T-cell (primary cell): ENCODE data around the gene TENT4A. TPM values are rescaled to one million over a fixed set of nuclear protein-coding genes. Genes with fewer than 3 reads are reported as not detected.
"Not testable (repeated sequence)": the region's sequence is repeated elsewhere in the genome, so short reads cannot be mapped to it uniquely, and the experiment has no call there.

ENCODE experiments used
- ATAC-seq, 4 experiments: fragments of 200-7000 bp in 3 of 4; fragments of 150-1000 bp in 1 of 4; cut with Tn5 transposase; replicated peaks in 1 of 4; 1 replicate in 3 of 4; 2 replicates in 1 of 4; pipeline ENCODE4 v1.10.0; 2021; ENCODE audit warnings: moderate library complexity in 3 of 4, mild to moderate bottlenecking in 2 of 4, moderate number of reproducible peaks in 1 of 4
- CTCF ChIA-PET, 2 donors: fragments of 300-600 bp; sonication (Branson Sonifier 250); formaldehyde crosslinking; loops; one replicate each; lab custom pipeline; 2022; ENCODE audit warnings: antibody characterized with exemption in 2 of 2; lab: Charles Lee
- POLR2A ChIA-PET, 2 donors: fragments of 300-600 bp; sonication (Branson Sonifier 250); formaldehyde crosslinking; loops; one replicate each; lab custom pipeline; 2022; ENCODE audit warnings: antibody characterized with exemption in 2 of 2; lab: Charles Lee
- DNase-seq, 35 experiments: peaks; one replicate each; pipeline versions ENCODE4 v3.0.0 to v3.0.0-alpha.2; 2013 to 2023
- H3K27ac ChIP-seq: one replicate; pipeline ENCODE4 v1.5.1; 2013; ENCODE audit warnings: low read length
- H3K27me3 ChIP-seq, 2 experiments: replicated peaks in 1 of 2; 1 replicate in 1 of 2; 2 replicates in 1 of 2; pipeline versions ENCODE4 v1.6.1 to v1.7.0; 2013; ENCODE audit warnings: low read length in 1 of 2, mixed read lengths in 1 of 2; ENCODE audit not compliant: control insufficient read depth in 2 of 2, insufficient read depth in 2 of 2; ENCODE audit errors: extremely low read depth in 1 of 2
- H3K36me3 ChIP-seq, 2 donors: 1 replicate in 1 of 2; 2 replicates in 1 of 2; pipeline versions ENCODE4 v1.6.1 to v1.7.0; 2013; ENCODE audit warnings: low read length in 1 of 2; ENCODE audit not compliant: control insufficient read depth in 2 of 2, insufficient read depth in 1 of 2; ENCODE audit errors: extremely low read depth in 1 of 2
- H3K4me1 ChIP-seq, 2 experiments: 1 replicate in 1 of 2; 2 replicates in 1 of 2; pipeline versions ENCODE4 v1.6.1 to v1.7.0; 2013; ENCODE audit warnings: low read length in 2 of 2, mixed read lengths in 1 of 2; ENCODE audit not compliant: insufficient read depth in 2 of 2, control insufficient read depth in 1 of 2; ENCODE audit errors: extremely low read depth in 1 of 2
- H3K4me3 ChIP-seq, 2 donors: 1 replicate in 1 of 2; 2 replicates in 1 of 2; pipeline versions ENCODE4 v1.5.1 to v1.7.0; 2013; ENCODE audit warnings: mild to moderate bottlenecking in 2 of 2, low read length in 1 of 2, moderate library complexity in 1 of 2; ENCODE audit not compliant: control insufficient read depth in 1 of 2; ENCODE audit errors: extremely low read depth in 1 of 2
- H3K9me3 ChIP-seq: 2 replicates; pipeline ENCODE4 v1.7.0; 2013
- H3K27ac Mint-ChIP-seq, 2 donors: one replicate each; pipeline ENCODE4 v1.8.0; 2020 to 2021; ENCODE audit warnings: mild to moderate bottlenecking in 2 of 2, mixed read lengths in 2 of 2
- H3K27me3 Mint-ChIP-seq, 2 donors: one replicate each; pipeline ENCODE4 v1.8.0; 2021 to 2022; ENCODE audit warnings: mixed read lengths in 2 of 2
- H3K36me3 Mint-ChIP-seq: one replicate; pipeline ENCODE4 v1.8.0; 2021; ENCODE audit warnings: mixed read lengths
- H3K4me1 Mint-ChIP-seq, 3 donors: one replicate each; pipeline ENCODE4 v1.8.0; 2020 to 2022; ENCODE audit warnings: mixed read lengths in 3 of 3, mild to moderate bottlenecking in 1 of 3
- H3K4me3 Mint-ChIP-seq, 3 donors: one replicate each; pipeline ENCODE4 v1.8.0; 2020 to 2022; ENCODE audit warnings: mild to moderate bottlenecking in 3 of 3, mixed read lengths in 3 of 3, moderate library complexity in 3 of 3
- H3K9me3 Mint-ChIP-seq, 3 donors: one replicate each; pipeline ENCODE4 v1.8.0; 2020 to 2022; ENCODE audit warnings: mixed read lengths in 3 of 3
- WGBS: methylation state at CpG from one replicate; pipeline ENCODE4 v1.1.5; 2013; ENCODE audit warnings: missing lambda C conversion rate; ENCODE audit not compliant: insufficient coverage; 5-methylcytosine and 5-hydroxymethylcytosine counted together
- total RNA-seq, 35 experiments: library from RNA in 6 of 35; stranded (reverse) in 6 of 35; fragments of 120-200 nt in 1 of 35; gene quantifications; one replicate each; pipeline versions ENCODE4 v1.2.1 to v1.2.4 and lab custom pipeline; 2013 to 2026

The TENT4A gene
- total RNA-seq = 10 to 100 TPM; 42.7 to 62.9 (median 45.6) TPM
- total RNA-seq (2013) = 28.9 TPM
- total RNA-seq (lab: John Stamatoyannopoulos, UW) = 40.3 to 112 (median 62.5) reads per million in 29 experiments

- under 1% methylated on average over 134 of the region's 174 CpGs for WGBS
Observed at GRCh38 chr5:6713274-6714225, at the start of gene TENT4A. TSS of gene TENT4A (plus strand) at chr5:6713432. CDS start at chr5:6713984, 552 bp downstream.

GRCh38 chr5:6666762-6667161 is 46.5 kb upstream of the TENT4A start:
- Histone ChIP-seq H3K9me3 (no peaks in the 10 kb centered on the region), H3K4me1 (no peaks in the 10 kb centered on the region), H3K36me3 (no peaks in the 10 kb centered on the region), H3K4me3 (no peak overlapping the region), H3K27me3 (no peaks in the 10 kb centered on the region), H3K27ac (no peak overlapping the region)
- H3K4me1 Mint-ChIP-seq = no peaks in the 10 kb centered on the region
- H3K9me3 Mint-ChIP-seq = peaks cover 0 to 4% (median 0%) of the 10 kb centered on the region in 3 donors
- no peaks in the 10 kb centered on the region for H3K27me3 Mint-ChIP-seq
- no peak overlapping the region for H3K4me3 Mint-ChIP-seq
- POLR2A ChIA-PET = no interaction called here
- peaks cover 56% of the 10 kb centered on the region for H3K36me3 Mint-ChIP-seq
- ATAC-seq = no peak
- no peak for DNase-seq
- H3K27ac Mint-ChIP-seq = no peak overlapping the region
- WGBS = 89% methylated on average over 15 of the region's 15 CpGs
- CTCF ChIA-PET = no interaction called here

More at GRCh38 chr5:6713274-6714225, at the start of gene TENT4A:
- H3K27me3 ChIP-seq = peaks cover 0 to 2% of the 10 kb centered on the region in 2 experiments
- peak within 1 kb of the TSS; percentile 84 to 86 (median 86) for H3K4me3 Mint-ChIP-seq
- POLR2A ChIA-PET = interaction anchor here in 1 of 2 donors (1.0 kb wide), 1 partner anchor 1291 kb away, joined by 3 read pairs; the partner anchor contains the start of gene ICE1
- DNase-seq (peak in 13 of 35 experiments; percentile 13 to 99 (median 95)), ATAC-seq (peak in 3 of 4 experiments; percentile 5 to 67 (median 6))
- peak within 1 kb of the TSS; percentile 82 to 86 for H3K27ac Mint-ChIP-seq
- CTCF ChIA-PET = interaction anchor here in 1 of 2 donors (0.6 to 1.0 kb wide), 2 partner anchors 26 to 81 kb away, joined by 3 read pairs; partner anchors contain the start of genes NSUN2 and SRD5A1
- peaks cover 18 to 41% of the 10 kb centered on the region in 2 experiments for H3K4me1 ChIP-seq
- H3K4me1 Mint-ChIP-seq = peaks cover 36 to 44% (median 39%) of the 10 kb centered on the region in 3 donors
- H3K27ac ChIP-seq = peak within 1 kb of the TSS; percentile 50
- no peaks in the 10 kb centered on the region for H3K9me3 Mint-ChIP-seq
- peaks cover 5% of the 10 kb centered on the region for H3K36me3 Mint-ChIP-seq
- no peaks in the 10 kb centered on the region for H3K9me3 ChIP-seq
- peak within 1 kb of the TSS; percentile 60 to 82 for H3K4me3 ChIP-seq
- H3K27me3 Mint-ChIP-seq = no peaks in the 10 kb centered on the region
- no peaks in the 10 kb centered on the region for H3K36me3 ChIP-seq

GRCh38 chr5:6667648-6668047 is 45.6 kb upstream of the TENT4A start:
- CTCF ChIA-PET = no interaction called here
- H3K4me1 Mint-ChIP-seq = no peaks in the 10 kb centered on the region

DNA sequence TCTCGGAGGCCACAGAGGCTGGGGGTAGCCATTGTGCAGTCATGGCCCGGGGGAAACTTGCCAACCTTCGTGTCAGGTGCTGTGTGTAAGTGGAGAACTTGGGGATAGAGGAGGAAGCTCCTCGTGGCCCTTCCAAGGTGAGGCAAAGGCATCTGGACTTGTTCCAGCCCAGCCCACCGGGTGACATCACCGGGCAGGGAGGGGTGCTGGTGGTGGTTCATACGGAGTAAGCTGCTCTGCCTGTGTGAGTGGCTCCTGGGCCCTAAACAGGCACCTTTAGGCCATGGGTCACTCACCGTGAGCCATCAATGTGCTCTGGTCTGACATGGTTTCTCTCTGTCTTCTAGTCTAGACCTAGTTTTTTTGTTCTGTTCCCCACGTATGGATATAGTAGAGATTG is 44.5 kb upstream of the TENT4A start:
- WGBS = 90% methylated on average over 5 of the region's 9 CpGs
- H3K9me3 ChIP-seq, H3K27me3 Mint-ChIP-seq, H3K36me3 ChIP-seq, ATAC-seq, DNase-seq, H3K4me1 ChIP-seq, H3K4me3 Mint-ChIP-seq, H3K27ac ChIP-seq, H3K9me3 Mint-ChIP-seq, H3K27ac Mint-ChIP-seq, H3K27me3 ChIP-seq, H3K4me1 Mint-ChIP-seq, POLR2A ChIA-PET, H3K4me3 ChIP-seq: not testable (repeated sequence)
- CTCF ChIA-PET = interaction anchor here in 1 of 2 donors (0.6 kb wide), 1 partner anchor 41 kb away, joined by 3 read pairs; no protein-coding TSS in a partner anchor
- H3K36me3 Mint-ChIP-seq = peaks cover 55% of the 10 kb centered on the region

More at GRCh38 chr5:6667648-6668047, 45.6 kb upstream of the TENT4A start:
- POLR2A ChIA-PET = no interaction called here
- 100% methylated on average over 3 of the region's 5 CpGs for WGBS
- ATAC-seq (no peak), DNase-seq (no peak)
- peaks cover 51% of the 10 kb centered on the region for H3K36me3 Mint-ChIP-seq
- no peaks in the 10 kb centered on the region for H3K27me3 ChIP-seq
- H3K4me1 ChIP-seq = no peaks in the 10 kb centered on the region
- H3K9me3 Mint-ChIP-seq = peaks cover 0 to 4% (median 0%) of the 10 kb centered on the region in 3 donors
- no peak overlapping the region for H3K4me3 Mint-ChIP-seq
- H3K36me3 ChIP-seq = no peaks in the 10 kb centered on the region
- no peaks in the 10 kb centered on the region for H3K9me3 ChIP-seq
- H3K4me3 ChIP-seq = no peak overlapping the region
- no peaks in the 10 kb centered on the region for H3K27me3 Mint-ChIP-seq
- H3K27ac ChIP-seq = no peak overlapping the region
- no peak overlapping the region for H3K27ac Mint-ChIP-seq

GRCh38 chr5:6673031-6673430 is 40.2 kb upstream of the TENT4A start:
- no peak overlapping the region for H3K27ac Mint-ChIP-seq
- DNase-seq (no peak), ATAC-seq (no peak)
- POLR2A ChIA-PET = no interaction called here
- no peaks in the 10 kb centered on the region for H3K36me3 ChIP-seq
- peaks cover 0 to 3% of the 10 kb centered on the region in 2 donors for H3K27me3 Mint-ChIP-seq
- no peaks in the 10 kb centered on the region for H3K4me1 ChIP-seq
- CTCF ChIA-PET = no interaction called here
- no peak overlapping the region for H3K27ac ChIP-seq
- H3K27me3 ChIP-seq = no peaks in the 10 kb centered on the region
- H3K4me1 Mint-ChIP-seq = no peaks in the 10 kb centered on the region
- no peak overlapping the region for H3K4me3 Mint-ChIP-seq
- peaks cover 0 to 8% (median 0%) of the 10 kb centered on the region in 3 donors for H3K9me3 Mint-ChIP-seq
- WGBS = 100% methylated on average over 2 of the region's 5 CpGs
- H3K36me3 Mint-ChIP-seq = peaks cover 44% of the 10 kb centered on the region
- no peak overlapping the region for H3K4me3 ChIP-seq
- H3K9me3 ChIP-seq = no peaks in the 10 kb centered on the region

- CTCF ChIA-PET = no interaction called here
- Mint-ChIP-seq H3K27ac (no peak overlapping the region), H3K4me1 (no peaks in the 10 kb centered on the region), H3K27me3 (peaks cover 0 to 6% of the 10 kb centered on the region in 2 donors), H3K4me3 (no peak overlapping the region), H3K9me3 (peaks cover 0 to 8% (median 0%) of the 10 kb centered on the region in 3 donors), H3K36me3 (peaks cover 37% of the 10 kb centered on the region)
- Histone ChIP-seq H3K27me3 (no peaks in the 10 kb centered on the region), H3K4me3 (no peak overlapping the region), H3K27ac (no peak overlapping the region), H3K4me1 (no peaks in the 10 kb centered on the region), H3K9me3 (no peaks in the 10 kb centered on the region), H3K36me3 (no peaks in the 10 kb centered on the region)
- DNase-seq = no peak
- POLR2A ChIA-PET = no interaction called here
- ATAC-seq = no peak
- no CpG with 5 or more reads among the region's 1 CpG for WGBS
Observed at GRCh38 chr5:6673963-6674362, 39.3 kb upstream of the TENT4A start.
